ENCODE measurements around the gene PUSL1.

PUSL1 gene

DNA sequence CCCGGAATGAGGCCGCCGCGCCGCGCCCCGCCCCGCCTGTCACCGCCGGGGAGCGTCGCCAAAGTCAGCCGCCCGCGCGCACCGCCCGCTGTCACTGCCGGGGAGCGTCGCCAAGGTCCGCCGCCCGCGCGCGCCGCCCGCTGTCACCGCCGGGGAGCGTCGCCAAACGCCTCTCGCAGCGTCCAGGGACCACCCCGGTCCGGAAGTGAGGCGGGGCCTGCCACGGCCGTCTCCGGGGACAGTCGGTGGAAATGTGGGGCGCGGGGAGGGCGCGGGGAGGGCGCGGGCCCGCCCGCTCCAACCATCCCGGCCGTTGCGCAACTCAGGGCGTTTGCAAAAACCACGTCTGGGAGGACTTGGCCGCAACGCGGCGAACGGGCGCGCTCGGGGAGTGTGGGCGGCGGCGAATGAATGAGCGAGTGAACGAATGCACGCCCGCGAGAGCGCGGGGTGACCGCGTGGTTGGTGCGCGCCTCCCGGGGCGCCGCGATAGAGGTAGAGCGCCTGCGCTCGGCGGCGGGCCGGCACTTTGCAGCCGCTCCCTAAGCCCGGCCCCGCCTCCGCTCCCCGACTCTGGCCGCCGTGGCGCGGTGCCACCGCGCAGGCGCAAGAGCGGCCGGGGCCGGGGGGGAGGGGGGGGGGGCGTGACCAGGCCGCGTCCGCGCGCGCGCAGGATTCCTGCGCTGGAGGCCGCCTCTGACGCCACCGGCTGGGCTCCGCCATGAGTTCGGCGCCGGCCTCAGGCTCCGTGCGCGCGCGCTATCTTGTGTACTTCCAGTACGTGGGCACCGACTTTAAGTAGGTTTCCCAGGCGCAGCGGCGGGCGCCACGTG, at the start of gene PUSL1, which contains the start of gene ACAP3:
TSS of gene PUSL1 (plus strand) at position 675 of the 833 bp plus-strand sequence. CDS start at position 722, 47 bp downstream.
TSS of gene ACAP3 (minus strand) at position 8 of the 833 bp plus-strand sequence. CDS start 115 bp downstream, outside the sequence.
- peak; percentile 41 for DNase-seq

DNA sequence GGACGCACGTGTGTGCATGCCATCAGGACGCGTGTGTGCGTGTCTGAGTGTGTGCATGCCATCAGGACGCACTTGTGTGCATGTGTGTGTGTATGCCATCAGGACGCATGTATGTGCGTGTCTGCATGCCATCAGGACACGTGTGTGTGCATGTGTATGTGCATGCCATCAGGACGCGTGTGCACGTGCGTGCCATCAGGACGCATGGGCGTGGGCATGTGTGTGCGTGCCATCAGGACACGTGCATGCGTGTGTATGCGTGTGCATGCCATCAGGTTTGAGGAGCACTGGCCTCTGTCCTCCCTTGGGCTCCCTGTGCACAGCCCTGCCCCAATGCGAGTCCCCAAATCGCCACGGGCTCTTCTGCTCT, 49.3 kb upstream of the PUSL1 start:
- DNase-seq: no peak

DNA sequence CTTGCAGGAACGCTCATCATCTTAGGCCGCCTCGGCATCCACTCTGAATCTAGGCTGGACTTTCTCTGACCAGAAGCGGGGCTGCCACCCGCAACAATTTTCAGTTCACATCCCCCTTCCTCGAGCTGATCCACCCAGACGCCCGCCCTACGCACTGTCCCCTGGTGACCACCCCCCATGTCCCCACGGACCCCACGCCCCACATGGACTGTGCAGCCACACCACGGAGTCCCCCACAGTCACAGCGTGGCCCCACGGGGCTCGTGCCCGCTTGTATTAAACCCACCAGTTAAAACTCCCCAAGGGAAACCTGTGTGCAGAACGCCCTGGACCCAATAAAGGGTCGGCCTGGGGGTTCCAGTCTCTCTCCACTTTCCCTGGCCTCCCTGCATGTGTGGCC, 48.9 kb upstream of the PUSL1 start:
- DNase-seq: no peak

DNA sequence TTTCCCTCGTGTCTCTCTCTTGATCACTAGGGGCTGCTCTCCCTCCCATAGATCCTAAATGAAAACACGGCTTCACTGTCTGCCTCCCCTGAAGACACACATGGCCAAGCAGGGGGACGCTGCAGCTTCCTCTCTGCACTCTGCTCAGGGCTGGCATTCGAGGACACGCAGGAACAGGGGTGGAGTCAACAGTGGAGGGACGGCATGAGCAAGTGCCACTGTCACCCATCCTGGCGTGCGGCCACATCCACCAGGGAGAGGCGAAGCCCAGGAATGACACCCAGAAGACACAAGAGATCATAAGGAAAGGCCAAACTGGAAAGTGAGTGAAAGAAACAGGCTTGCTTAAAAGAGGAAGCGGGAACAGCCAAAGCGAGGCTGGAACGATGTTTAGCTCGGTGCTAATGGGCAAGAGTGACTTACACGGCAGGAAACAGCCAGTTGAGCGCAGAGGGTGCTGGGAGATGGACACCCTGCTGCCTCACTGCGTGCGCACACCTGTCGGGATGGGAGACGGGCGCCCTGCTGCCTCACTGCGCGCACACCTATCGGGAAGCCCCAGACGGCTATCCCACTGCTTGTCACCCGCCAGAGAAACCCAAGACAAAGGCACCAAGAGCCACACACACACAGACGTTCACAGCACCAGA, 48.3 kb upstream of the PUSL1 start:
- DNase-seq: no peak

DNA sequence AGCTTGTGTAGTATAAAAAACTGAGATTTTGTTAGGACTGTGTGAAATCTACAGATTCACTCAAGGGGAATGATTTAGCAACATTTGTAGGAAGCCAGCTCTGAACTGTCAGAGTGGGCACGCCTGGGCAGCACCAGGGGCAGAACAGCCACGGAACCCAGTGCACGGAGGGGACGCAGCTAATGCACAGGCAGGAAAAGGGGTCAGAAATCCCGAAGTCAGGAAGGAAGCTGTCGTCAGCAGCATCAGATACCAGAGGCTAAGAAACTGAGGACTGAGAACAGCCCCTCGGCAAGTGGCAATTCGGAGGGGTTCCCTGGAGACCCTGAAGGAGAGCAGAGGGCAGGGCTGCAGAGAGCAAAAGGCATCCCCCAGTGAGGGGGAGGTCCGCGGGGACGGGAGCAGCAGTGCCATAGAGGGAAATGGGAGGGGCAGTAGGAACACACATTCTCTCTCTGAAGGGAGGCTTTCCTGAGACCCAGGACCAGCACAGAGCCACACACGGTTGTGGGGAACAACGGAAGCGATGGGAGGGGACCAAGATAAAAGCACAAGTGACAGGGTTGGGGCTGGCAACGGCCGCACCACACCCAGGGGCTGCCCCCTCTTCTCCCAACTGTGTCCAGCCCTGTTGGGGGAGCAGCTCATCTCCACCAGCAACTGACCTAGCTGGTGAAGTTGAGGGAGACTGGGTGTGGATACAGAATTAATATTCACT, 47.4 kb upstream of the PUSL1 start:
- DNase-seq: no peak

DNA sequence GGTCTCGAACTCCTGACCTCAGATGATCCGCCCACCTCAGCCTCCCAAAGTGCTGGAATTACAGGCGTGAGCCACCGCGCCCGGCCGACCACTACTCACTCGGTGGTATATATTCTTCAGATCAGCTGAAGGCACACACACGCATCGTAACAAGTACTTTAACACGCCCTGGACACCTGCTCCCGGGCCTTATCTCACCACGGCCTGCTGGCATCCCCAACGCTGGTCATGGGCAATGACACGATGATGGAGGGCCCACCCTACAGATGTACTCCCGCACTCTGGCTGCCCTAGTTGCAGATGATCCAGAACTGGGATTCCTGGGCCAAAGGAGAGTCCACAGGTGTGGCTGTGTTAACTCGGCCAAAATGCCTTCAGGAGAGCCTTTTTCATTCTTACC, 46.3 kb upstream of the PUSL1 start:
- no peak for DNase-seq

GRCh38 chr1:1262758-1263157, 45.6 kb upstream of the PUSL1 start:
- DNase-seq: no peak

DNA sequence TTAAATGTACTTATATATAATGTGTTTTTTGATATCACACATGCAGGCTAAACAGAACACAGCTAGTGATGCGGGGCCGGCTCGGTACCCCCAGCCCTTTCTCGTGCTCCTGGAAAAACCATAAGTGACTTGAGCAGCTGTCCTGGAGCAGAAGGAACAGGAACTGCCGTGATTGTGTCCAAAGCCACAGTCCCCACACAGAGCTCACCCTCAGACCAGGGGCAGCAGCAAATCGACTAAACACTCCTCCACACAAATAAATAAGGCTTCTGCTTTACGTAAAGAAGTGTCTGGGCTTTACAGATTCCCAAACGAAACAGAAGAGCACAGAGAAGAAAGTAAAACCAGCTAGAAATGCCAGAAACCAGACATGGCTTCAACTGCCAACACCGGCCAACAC, 44.4 kb upstream of the PUSL1 start:
- DNase-seq: no peak

- DNase-seq: no peak
Observed at GRCh38 chr1:1264868-1265272, 43.5 kb upstream of the PUSL1 start.

DNA sequence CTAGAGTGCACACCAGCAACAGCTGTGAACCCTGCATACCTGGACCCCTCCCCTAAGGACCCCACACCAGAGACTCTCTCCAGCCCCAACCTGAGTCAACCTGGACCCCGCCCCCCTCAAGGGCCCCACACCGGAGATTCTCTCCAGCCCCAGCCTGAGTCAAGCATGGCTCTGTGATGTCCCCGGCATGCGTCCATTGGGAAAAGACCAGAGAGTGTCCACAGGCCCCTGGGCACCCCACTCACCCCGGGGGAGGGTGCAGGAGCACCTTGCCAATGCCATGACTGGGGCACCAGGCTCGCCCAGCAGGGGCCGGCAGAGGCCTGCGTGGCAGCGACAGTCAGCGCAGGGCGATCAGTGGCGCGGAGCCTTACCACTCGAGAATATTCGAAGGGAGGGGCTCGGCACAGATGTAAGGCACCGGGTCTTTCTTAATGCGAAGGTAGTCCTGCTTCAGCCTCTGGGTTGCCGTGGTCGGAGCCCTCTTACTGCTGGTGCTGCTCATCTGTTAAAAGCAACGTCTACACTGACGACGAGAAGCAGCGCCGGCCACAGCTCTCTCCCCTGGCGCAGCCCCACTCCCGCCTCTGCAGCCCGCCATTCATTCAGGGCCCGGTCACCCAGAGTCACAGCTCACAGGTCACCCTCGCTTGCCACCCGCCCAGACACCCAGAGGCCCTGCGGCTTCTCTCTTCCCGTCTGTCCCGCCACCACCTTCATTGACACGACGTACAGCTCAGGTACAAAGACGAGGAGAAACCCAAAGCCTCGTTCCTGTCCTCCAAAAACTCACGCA, 40.7 kb upstream of the PUSL1 start:
- DNase-seq: no peak

- DNase-seq: no peak
Observed at GRCh38 chr1:1268284-1268682, 40.1 kb upstream of the PUSL1 start.

DNA sequence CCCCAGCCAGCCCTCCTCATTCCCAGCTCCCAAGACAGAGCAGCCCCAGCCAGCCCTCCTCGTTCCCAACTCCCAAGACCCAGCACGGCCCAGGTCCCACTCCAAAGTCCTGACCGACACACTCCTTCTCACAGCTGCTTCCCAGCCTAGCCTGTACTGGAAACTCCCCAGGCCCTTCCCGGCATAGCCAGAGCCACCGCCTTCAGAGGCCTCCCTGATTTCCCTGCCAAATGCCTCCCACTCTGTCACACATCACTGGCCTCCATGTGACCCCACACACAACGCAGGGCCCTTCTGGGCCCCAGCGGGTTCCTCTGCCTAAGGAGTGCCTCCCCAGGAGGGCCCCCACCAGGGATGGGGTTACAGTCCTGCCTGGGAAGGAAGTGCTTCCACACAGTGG, 37.6 kb upstream of the PUSL1 start:
- DNase-seq: no peak

DNA sequence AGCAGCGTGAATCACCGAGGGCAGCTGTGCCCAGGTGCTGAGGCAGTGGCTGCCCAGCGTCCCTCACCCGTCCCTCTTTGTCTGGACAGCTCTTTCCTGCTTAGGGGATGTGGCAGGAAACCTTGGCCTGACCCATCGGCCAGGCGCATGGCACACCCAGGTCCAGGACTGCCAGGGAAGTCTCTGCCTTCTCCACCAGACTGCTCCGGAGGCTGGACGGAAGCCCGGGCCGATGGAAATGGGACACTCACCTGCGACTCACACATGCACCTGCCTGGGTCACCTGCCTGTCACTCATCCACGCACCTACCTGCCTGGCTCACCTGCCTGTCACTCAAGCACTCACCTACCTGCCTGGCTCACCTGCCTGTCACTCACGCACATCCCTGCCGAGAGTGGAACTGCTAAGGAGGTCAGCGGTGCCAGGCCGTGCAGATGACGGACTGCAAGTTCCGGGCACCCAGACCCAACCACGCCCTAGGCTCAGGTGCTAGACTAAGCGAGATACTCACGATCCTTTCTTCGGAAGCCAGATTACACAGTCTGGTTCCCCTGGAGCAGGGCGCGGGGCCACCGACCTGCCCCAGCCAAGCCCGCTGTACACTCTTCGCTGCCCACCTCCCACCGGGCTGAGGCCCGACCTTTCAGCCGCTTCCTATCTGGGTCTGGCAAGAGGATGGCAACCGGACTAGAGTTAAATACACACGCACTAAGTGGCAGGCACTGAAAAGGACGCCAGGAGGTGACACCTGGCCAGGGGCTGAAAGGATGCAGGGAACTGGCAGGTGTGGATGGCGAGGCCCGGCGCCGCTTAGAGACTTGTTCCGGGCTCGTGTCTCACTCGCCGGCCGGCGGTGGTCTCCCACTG, 35.8 kb upstream of the PUSL1 start:
- DNase-seq: no peak

DNA sequence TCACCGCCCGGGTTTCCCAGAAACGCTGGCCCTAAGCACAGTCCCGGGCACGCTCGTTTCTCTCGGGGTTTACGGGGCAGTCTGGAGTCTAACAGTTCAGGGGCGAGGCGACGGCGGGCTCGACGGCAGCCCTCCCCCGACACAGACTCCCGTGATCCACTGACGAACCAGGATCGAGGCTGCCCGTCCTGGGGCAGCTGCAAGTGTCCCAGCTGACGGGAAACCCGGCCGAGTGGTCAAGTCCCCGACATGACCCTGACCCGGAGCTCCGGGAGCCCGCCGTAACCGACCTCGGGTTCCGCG, 35.2 kb upstream of the PUSL1 start:
- no peak for DNase-seq

DNA sequence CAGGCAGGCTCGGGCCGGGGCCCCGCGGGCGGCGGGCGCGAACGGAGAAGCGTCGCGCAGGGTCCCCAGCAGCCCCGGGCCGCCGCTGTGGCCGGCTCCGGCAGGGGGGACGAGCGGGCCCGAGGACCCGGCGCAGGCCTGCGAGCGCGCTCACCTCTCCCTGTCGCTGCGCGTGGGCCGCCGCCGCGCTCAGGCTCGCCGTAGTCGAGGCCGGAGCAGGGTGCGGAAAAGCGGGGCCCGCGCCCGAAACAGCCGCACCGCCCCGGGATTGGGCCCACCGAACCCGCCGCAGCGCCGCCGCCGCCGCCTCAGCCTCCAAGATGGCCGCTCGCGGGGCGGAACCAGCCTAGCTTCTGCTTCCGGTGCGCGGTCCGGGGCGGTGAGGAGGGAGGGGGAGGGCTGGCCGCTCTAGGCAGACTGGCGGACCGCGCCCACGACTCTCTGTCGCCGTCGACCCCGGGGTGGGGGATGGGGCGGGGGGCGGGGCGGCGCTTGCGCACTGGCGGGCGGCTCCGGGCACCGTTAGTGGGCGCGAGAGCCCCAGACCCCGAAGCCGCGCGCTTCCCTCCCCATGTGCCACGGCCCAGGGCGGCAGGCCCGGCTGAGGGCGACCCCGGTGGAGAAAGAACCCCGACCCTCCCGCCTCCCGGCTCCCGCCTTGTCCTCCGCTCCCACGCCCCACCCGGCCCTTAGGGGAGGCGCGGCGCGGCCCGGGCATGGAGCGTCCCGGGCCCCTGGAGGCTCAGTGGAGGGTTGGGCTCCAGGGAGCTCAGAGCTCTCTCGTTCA, 34.7 kb upstream of the PUSL1 start, which contains the start of gene UBE2J2:
TSS of gene UBE2J2 (minus strand) at position 343 of the 787 bp plus-strand sequence. CDS start 5,862 bp downstream, outside the sequence.
- peak; percentile 51 for DNase-seq

- no peak for DNase-seq
Observed at GRCh38 chr1:1274299-1274930, 34.0 kb upstream of the PUSL1 start.

- no peak for DNase-seq
Observed at GRCh38 chr1:1274931-1275431, 33.4 kb upstream of the PUSL1 start.

DNA sequence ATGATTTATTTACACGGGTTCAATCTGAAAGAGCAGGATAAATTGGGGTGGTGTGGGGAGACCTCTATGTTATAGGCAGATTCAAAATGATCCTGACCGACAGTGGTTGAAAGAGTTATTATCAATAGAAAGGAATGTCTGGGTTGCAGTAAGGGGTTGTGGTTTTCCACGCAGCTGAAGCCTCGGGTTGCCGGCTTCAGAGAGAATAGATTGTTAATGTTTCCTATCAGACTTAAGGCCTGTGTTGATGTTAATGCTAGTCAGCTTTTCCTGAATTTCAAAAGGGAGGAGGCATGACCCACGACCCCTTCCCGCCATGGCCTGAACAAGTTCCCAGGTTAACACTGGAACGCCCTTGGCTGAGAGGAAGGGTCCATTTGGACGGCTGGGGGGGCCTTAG, 32.6 kb upstream of the PUSL1 start:
- DNase-seq: no peak

- DNase-seq: no peak
Observed at GRCh38 chr1:1278620-1279019, 29.8 kb upstream of the PUSL1 start.

DNA sequence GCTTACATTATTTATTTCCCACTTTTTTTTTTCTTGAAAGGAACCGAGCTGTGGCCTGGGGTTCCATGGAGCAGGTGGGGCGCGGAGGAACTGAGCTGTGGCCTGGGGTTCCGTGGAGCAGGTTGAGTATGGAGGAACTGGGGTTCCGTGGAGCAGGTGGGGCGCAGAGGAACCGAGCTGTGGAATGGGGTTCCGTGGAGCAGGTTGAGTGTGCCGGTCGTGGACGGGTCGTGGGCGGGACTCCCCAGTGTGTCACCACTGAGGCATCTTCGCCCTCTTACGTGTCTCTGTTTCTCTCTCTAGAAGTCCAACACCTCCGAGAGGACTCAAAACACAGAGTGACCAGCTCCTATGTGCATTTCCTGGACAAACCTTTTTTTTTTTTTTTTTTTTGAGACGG, 29.4 kb upstream of the PUSL1 start:
- no peak for DNase-seq

Data from NCI-H187 treated with DMSO at 0.1 percent for 48 hours (cell line).